Lung (tissue), 12 donors: Measurements from ENCODE around the gene C2CD2L. TPM values are rescaled to one million over a fixed set of nuclear protein-coding genes. Genes with fewer than 3 reads are reported as not detected.

Experiments used
- ATAC-seq: fragments of 200-7000 bp; cut with Tn5 transposase; one replicate; pipeline ENCODE4 v1.9.1; 2020; ENCODE audit warnings: moderate number of reproducible peaks; ENCODE audit not compliant: insufficient read depth, low FRiP score
- DNase-seq, 3 donors: peaks; one replicate each; pipeline ENCODE4 v3.0.0-alpha.2; 2013 to 2017
- H3K27ac ChIP-seq, 2 donors: one replicate each; pipeline ENCODE4 v1.5.1; 2013; ENCODE audit warnings: mild to moderate bottlenecking in 2 of 2, moderate library complexity in 2 of 2, control low read depth in 1 of 2, inconsistent platforms in 1 of 2, low read depth in 1 of 2, low read length in 1 of 2
- H3K27me3 ChIP-seq, 3 donors: one replicate each; pipeline ENCODE4 v1.5.1; 2013; ENCODE audit warnings: low read length in 2 of 3; ENCODE audit not compliant: control insufficient read depth in 3 of 3, insufficient read depth in 3 of 3
- H3K36me3 ChIP-seq, 4 donors: one replicate each; pipeline ENCODE4 v1.5.1; 2013; ENCODE audit warnings: low read length in 4 of 4, mild to moderate bottlenecking in 1 of 4, moderate library complexity in 1 of 4; ENCODE audit not compliant: control insufficient read depth in 4 of 4, insufficient read depth in 4 of 4
- H3K4me1 ChIP-seq, 5 donors: one replicate each; pipeline ENCODE4 v1.5.1; 2013; ENCODE audit warnings: low read length in 5 of 5, mild to moderate bottlenecking in 2 of 5, moderate library complexity in 1 of 5; ENCODE audit not compliant: control insufficient read depth in 5 of 5, insufficient read depth in 5 of 5
- H3K4me3 ChIP-seq: one replicate; pipeline ENCODE4 v1.5.1; 2013; ENCODE audit warnings: mild to moderate bottlenecking, control low read depth, moderate library complexity
- H3K9ac ChIP-seq, 2 donors: one replicate each; pipeline ENCODE4 v1.5.1; 2013; ENCODE audit warnings: low read length in 2 of 2, control low read depth in 1 of 2; ENCODE audit not compliant: insufficient read depth in 1 of 2
- H3K9me3 ChIP-seq, 4 donors: one replicate each; pipeline ENCODE4 v1.5.1; 2013; ENCODE audit warnings: low read length in 3 of 4, mild to moderate bottlenecking in 1 of 4, moderate library complexity in 1 of 4; ENCODE audit not compliant: control insufficient read depth in 4 of 4, insufficient read depth in 3 of 4
- WGBS, 2 donors: extraction: QIAGEN DNeasy Blood & Tissue Kit; methylation state at CpG; one replicate each; pipeline ENCODE4 v1.1.7; 2013; 5-methylcytosine and 5-hydroxymethylcytosine counted together
- polyA plus RNA-seq, 2 donors: library from polyadenylated mRNA; stranded (reverse); fragments of 200-250 nt; gene quantifications; one replicate each; pipeline ENCODE4 v1.2.1, GENCODE V29; 2013
- total RNA-seq, 2 donors: library from RNA; depleted of rRNA in 1 of 2; stranded (reverse); fragments of >200 nt in 1 of 2; gene quantifications; one replicate each; pipeline ENCODE4 v1.2.1, GENCODE V29; 2014 to 2021
- TF ChIP-seq, protein P1 (sequence below): IDR thresholded peaks from 2 replicates; pipeline ENCODE4 v1.5.1; 2012; ENCODE audit warnings: mild to moderate bottlenecking; ENCODE audit errors: control extremely low read depth, extremely low read depth
- donor health status: control.
- donor health status: control.
- donor health status: Bipolar disorder and iron deficiency.
- donor health status: healthy.
- donor health status: DM: yes; HTN: yes; CAD: no.

The C2CD2L gene
- total and polyA plus RNA-seq, 4 donors: 6.5 to 20.7 (median 12.7) TPM

DNA sequence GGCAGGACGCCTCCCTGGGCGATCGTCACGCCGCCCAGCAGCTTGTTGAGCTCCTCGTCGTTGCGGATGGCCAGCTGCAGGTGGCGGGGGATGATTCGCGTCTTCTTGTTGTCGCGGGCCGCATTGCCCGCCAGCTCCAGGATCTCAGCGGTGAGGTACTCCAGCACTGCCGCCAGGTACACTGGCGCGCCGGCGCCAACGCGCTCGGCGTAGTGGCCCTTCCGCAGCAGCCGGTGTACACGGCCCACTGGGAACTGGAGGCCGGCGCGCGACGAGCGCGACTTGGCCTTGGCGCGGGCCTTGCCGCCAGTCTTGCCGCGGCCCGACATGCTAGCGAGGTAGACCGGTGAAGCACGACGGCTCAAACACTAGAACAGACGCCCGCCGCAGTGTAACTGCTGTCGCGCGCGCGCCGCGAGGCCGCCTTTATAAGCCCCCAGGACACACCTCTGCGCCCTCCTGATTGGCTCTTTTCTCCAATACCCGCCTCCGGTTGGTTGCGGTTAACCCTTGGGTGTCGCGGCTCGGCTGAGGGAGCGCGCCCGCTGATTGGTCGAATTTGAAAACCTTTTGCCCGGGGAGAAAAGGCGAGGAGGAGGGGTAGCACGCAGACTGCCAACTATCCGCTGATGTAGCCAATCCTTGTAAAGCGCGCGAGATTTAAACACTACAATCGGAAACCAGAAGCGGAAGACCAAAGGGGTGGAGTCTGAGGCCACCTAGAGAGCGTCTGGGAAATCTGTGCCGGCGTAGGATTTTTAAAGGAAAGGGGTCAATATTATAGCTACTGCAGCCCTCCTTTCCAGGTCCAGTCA is 11.9 kb upstream of the C2CD2L start:
- TF ChIP-seq, protein P1, sequence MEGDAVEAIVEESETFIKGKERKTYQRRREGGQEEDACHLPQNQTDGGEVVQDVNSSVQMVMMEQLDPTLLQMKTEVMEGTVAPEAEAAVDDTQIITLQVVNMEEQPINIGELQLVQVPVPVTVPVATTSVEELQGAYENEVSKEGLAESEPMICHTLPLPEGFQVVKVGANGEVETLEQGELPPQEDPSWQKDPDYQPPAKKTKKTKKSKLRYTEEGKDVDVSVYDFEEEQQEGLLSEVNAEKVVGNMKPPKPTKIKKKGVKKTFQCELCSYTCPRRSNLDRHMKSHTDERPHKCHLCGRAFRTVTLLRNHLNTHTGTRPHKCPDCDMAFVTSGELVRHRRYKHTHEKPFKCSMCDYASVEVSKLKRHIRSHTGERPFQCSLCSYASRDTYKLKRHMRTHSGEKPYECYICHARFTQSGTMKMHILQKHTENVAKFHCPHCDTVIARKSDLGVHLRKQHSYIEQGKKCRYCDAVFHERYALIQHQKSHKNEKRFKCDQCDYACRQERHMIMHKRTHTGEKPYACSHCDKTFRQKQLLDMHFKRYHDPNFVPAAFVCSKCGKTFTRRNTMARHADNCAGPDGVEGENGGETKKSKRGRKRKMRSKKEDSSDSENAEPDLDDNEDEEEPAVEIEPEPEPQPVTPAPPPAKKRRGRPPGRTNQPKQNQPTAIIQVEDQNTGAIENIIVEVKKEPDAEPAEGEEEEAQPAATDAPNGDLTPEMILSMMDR: no peak
- H3K27me3 ChIP-seq: no peaks in the 10 kb centered on the region
- H3K27ac ChIP-seq: peak overlapping the region; percentile 92 to 94
- H3K4me3 ChIP-seq: peak overlapping the region; percentile 73
- H3K4me1 ChIP-seq: peaks cover 8 to 42% (median 18%) of the 10 kb centered on the region in 5 donors
- H3K9ac ChIP-seq: peak overlapping the region in 1 of 2 donors; percentile 70
- peak; percentile 100 for DNase-seq
- peak; percentile 94 for ATAC-seq
- H3K36me3 ChIP-seq: peaks cover 5 to 36% (median 24%) of the 10 kb centered on the region in 4 donors
- H3K9me3 ChIP-seq: no peaks in the 10 kb centered on the region
- WGBS, 2 donors: 0 to 1% methylated on average over 77 to 79 of the region's 79 CpGs

DNA sequence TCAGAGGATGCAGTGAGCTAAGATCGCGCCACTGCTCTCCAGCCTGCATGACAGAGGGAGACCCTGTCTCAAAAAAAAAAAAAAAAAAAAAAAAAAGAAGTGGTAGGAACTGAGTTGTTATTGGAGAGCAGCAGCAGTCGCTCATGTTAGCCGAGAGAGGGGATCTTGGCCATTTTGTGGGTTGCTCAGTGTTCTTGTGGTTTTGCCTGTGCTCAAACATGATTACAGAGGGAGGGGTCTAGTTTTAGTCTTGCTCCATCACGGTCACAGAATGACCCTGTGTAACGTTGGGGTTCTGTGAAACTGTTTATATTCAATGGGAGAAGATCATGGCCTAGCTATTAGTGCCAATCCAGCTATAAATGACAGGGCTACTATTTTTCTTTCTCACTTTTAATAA is 7.4 kb upstream of the C2CD2L start:
- H3K27me3 ChIP-seq: no peaks in the 10 kb centered on the region
- WGBS, 2 donors: 57 to 72% methylated on average over 6 of the region's 6 CpGs
- no peak for DNase-seq
- H3K4me1 ChIP-seq: peaks cover 4 to 28% (median 8%) of the 10 kb centered on the region in 5 donors
- TF ChIP-seq, protein P1: no peak
- no peak for ATAC-seq
- H3K4me3 ChIP-seq: no peak overlapping the region
- peaks cover 5 to 25% (median 16%) of the 10 kb centered on the region in 4 donors for H3K36me3 ChIP-seq
- H3K27ac ChIP-seq: no peak overlapping the region
- H3K9ac ChIP-seq: no peak overlapping the region
- peaks cover 0 to 2% (median 0%) of the 10 kb centered on the region in 4 donors for H3K9me3 ChIP-seq

DNA sequence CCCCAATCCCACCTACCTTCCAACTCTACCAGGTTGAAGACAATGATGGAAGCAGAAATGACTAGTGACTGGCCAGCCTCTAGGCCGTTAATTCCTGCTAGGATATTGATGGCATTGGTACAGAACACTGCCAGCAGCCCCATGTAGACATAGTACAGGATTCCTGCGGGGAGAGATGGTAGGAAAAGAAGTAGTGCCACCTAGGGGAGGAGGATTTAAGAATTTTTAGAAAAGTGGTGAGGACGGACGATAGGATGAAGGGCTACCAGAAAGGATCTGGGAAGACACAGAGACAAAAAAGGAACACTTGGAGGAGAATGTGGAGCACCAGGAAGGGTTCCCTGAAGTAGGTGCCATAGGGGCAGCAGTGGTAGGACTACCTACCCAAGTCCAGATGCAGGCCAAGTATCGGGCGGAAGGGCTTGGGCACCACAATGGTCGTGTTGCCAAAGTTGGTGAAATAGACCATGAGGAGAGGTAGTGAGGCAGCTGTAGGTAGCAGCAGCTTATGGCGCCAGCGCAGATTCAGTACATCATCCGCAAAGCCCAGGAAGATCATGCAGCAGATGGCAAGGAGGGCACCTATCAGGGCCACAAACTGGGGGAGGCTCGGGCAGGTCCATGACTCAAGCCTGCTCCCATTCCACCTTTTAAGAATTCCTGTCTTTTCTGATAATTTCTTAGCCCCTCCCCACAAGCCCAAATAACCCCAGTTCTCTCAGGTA is 6.7 kb upstream of the C2CD2L start:
- peaks cover 5 to 25% (median 16%) of the 10 kb centered on the region in 4 donors for H3K36me3 ChIP-seq
- ATAC-seq (no peak), DNase-seq (peak in 1 of 3 donors; percentile 42)
- no peak overlapping the region for H3K9ac ChIP-seq
- H3K9me3 ChIP-seq: peaks cover 0 to 2% (median 0%) of the 10 kb centered on the region in 4 donors
- H3K4me3 ChIP-seq: peak overlapping the region; percentile 73
- no peaks in the 10 kb centered on the region for H3K27me3 ChIP-seq
- H3K4me1 ChIP-seq: peaks cover 4 to 28% (median 8%) of the 10 kb centered on the region in 5 donors
- H3K27ac ChIP-seq: peak overlapping the region in 1 of 2 donors; percentile 1
- TF ChIP-seq, protein P1: no peak
- WGBS, 2 donors: 50 to 58% methylated on average over 11 of the region's 11 CpGs
